ELR (cell line): ENCODE results near the gene RNF40.

Source experiments
- DNase-seq: peaks from one replicate; pipeline ENCODE4 v3.0.0-alpha.2; 2015; ENCODE audit warnings: low read depth

The RNF40 gene

GRCh38 chr16:30761928-30762902 is at the start of gene RNF40, which contains the start of gene CFAP119:
Gene RNF40 (plus strand): TSS chr16:30762322. CDS start chr16:30762546, 224 bp downstream.
Gene CFAP119 (minus strand): TSS chr16:30762062. CDS start chr16:30761748, 314 bp downstream.
- peak; percentile 98 for DNase-seq

- DNase-seq = peak; percentile 87
Observed at GRCh38 chr16:30715750-30716445, 46.2 kb upstream of the RNF40 start.

GRCh38 chr16:30720086-30720485 is 42.0 kb upstream of the RNF40 start:
- no peak for DNase-seq

- no peak for DNase-seq
Observed at GRCh38 chr16:30720694-30721093, 41.4 kb upstream of the RNF40 start.

GRCh38 chr16:30721167-30721566 is 41.0 kb upstream of the RNF40 start:
- no peak for DNase-seq

GRCh38 chr16:30721606-30722005 is 40.5 kb upstream of the RNF40 start:
- no peak for DNase-seq

- no peak for DNase-seq
Observed at GRCh38 chr16:30722443-30722842, 39.7 kb upstream of the RNF40 start.

GRCh38 chr16:30722916-30723315 is 39.2 kb upstream of the RNF40 start:
- DNase-seq = no peak

GRCh38 chr16:30723725-30724355 is 38.3 kb upstream of the RNF40 start:
- DNase-seq = no peak

- DNase-seq = no peak
Observed at GRCh38 chr16:30724641-30725417, 37.3 kb upstream of the RNF40 start.

- no peak for DNase-seq
Observed at GRCh38 chr16:30725418-30725792, 36.7 kb upstream of the RNF40 start.

GRCh38 chr16:30728321-30728720 is 33.8 kb upstream of the RNF40 start:
- DNase-seq = no peak

- DNase-seq = no peak
Observed at GRCh38 chr16:30728899-30729672, 33.0 kb upstream of the RNF40 start.

GRCh38 chr16:30731411-30731810 is 30.7 kb upstream of the RNF40 start:
- DNase-seq = no peak

- no peak for DNase-seq
Observed at GRCh38 chr16:30736995-30737793, 24.9 kb upstream of the RNF40 start.

- no peak for DNase-seq
Observed at GRCh38 chr16:30737794-30738648, 24.1 kb upstream of the RNF40 start.

GRCh38 chr16:30738984-30739951 is 22.9 kb upstream of the RNF40 start:
- peak; percentile 36 for DNase-seq
